GM12891 (cell line): ENCODE measurements around the gene CREB3L1.
A peak's percentile ranks its signal among the peaks of the same experiment; 100 is the strongest.
"Not testable (repeated sequence)": the region's sequence is repeated elsewhere in the genome, so short reads cannot be mapped to it uniquely, and the experiment has no call there.

ENCODE experiments used
- DNase-seq: peaks from one replicate; pipeline ENCODE4 v3.0.0; 2011; ENCODE audit warnings: low spot score; ENCODE audit not compliant: insufficient read length
- FAIRE-seq: peaks from 2 replicates; lab custom pipeline; 2011; peaks lifted over from hg19 to GRCh38; lab: Jason Lieb, UNC
- PAX5 ChIP-seq: IDR thresholded peaks from 2 replicates; pipeline ENCODE4 v1.6.1; 2011; ENCODE audit warnings: low read length, moderate library complexity, mild to moderate bottlenecking; ENCODE audit not compliant: insufficient read depth, severe bottlenecking
- POLR2A ChIP-seq: IDR thresholded peaks from 2 replicates; pipeline ENCODE4 v1.6.1; 2011; ENCODE audit warnings: low read depth, low read length, control low read depth
- POLR2AphosphoS5 ChIP-seq: IDR thresholded peaks from 2 replicates; pipeline ENCODE4 v1.6.1; 2011; ENCODE audit warnings: low read depth, low read length, control low read depth
- POU2F2 ChIP-seq: IDR thresholded peaks from 2 replicates; pipeline ENCODE4 v1.6.1; 2011; ENCODE audit warnings: low read depth, mild to moderate bottlenecking, control low read depth, low read length, moderate library complexity
- SPI1 ChIP-seq: IDR thresholded peaks from 2 replicates; pipeline ENCODE4 v1.6.1; 2011; ENCODE audit warnings: low read depth, low read length, control low read depth
- TAF1 ChIP-seq: IDR thresholded peaks from 2 replicates; pipeline ENCODE4 v1.6.1; 2011; ENCODE audit warnings: low read depth, low read length, control low read depth

CREB3L1 gene

DNA sequence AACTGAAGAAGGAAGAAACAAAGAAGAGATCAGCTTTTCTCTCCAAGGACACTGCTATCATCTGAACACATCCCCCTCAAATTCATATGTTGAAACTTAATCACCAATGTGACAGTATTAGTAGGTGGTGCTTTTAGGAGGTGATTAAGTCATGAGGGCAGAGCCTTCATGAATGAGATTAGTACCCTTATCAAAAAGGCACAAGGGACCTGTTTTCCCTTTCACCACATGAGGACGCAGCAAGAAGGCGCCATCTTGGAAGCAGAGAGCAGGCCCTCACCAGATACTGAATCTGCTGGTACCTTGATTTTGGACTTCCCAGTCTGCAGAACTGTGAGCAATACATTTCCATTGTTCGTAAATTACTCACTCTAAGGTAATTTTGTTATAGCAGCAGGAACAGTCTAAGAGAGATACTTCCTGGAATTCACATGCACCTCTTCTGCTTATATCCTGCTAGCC lies 20.9 kb upstream of the CREB3L1 start:
- DNase-seq (no peak), FAIRE-seq (no peak)
- TF ChIP-seq SPI1 (no peak), POLR2A (no peak), TAF1 (no peak), POLR2AphosphoS5 (no peak), POU2F2 (no peak), PAX5 (no peak)

DNA sequence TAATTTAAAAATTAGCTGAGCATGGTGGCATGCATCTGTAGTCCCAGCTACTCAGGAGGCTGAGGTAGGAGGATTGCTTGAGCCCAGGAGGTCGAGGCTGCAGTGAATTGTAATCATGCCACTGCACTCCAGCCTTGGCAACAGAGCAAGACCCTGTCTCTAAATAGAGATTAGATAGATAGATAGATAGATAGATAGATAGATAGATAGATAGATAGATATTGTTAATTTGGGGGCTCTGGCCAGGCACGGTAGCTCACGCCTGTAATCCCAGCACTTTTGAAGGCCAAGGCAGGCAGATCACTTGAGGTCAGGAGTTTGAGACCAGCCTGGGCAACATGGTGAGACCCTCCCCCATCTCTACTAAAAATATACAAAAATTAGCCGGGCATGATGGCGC lies 18.1 kb upstream of the CREB3L1 start:
- FAIRE-seq, DNase-seq: not testable (repeated sequence)

DNA sequence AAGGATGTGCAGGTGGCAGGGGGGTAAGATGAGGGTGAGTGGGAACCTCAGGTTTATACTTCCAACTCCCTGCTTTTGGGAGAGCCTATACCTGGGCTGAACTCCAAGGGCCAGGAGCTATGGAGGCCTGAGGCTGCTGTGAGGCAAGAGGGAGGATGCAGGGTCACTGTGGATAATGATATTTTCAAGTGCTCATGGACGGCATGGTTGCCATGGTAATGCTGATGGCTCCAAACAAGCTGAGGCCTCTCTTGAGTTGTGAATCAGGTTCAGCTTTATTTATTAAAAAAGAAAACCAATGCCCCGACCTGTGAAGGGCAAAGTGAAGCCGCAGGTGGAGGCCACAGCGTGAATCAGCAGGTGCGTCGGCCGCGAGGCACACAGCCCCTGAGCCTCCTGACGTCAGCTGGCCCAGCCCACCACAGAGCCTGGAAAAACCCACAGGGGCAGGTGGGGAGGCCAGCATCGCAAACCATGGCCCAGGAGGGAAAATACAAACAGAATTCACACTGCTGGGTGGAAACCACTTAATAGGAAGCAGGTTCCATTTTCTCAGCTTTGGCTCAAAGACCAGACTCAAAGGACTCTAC lies 17.4 kb upstream of the CREB3L1 start:
- no peak for DNase-seq
- no peak for FAIRE-seq
- TF ChIP-seq TAF1 (no peak), POU2F2 (no peak), PAX5 (no peak), SPI1 (no peak), POLR2AphosphoS5 (no peak), POLR2A (no peak)

DNA sequence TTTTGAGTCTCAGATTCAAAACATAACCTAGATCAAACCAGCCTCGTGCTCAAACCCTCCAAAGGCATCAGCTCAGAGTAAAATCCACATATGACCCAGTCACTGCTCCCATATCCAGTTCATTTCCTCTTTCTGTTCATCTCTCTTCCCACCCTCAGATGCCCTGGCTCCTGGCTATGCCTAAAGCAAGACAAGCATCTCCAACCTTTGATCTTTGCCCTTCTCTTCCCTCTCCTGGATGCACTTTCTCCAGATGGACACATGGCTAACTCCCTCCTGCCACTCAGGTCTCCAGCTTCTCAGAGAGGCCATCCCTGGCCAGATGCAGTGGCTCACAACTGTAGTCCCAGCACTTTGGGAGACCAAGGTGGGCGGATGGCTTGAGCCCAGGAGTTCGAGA lies 14.3 kb upstream of the CREB3L1 start:
- no peak for FAIRE-seq
- TF ChIP-seq SPI1 (0 out of 2 replicates have a peak, but pooled peaks have one; percentile 10), POLR2A (no peak), POLR2AphosphoS5 (no peak), POU2F2 (no peak)

DNA sequence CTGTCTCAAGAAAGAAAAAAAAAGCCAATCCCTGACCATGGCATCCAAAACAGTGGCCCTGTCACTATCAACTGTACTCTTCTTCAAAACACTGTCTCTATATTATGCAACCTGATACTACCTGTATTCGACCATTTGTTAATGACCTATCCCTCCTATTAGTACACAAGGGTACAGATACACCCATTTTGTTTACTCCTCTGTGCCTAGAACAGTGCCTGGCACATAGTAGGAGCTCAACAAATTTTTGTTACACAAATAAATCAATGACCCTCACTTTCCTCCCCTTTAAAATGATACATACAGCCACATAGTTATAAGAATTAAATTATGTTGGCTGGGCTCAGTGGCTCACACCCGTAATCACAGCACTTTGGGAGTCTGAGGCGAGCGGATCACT lies 13.4 kb upstream of the CREB3L1 start:
- DNase-seq (no peak), FAIRE-seq (no peak)
- TF ChIP-seq SPI1 (no peak), POLR2A (no peak), TAF1 (no peak), POU2F2 (no peak), POLR2AphosphoS5 (no peak), PAX5 (no peak)

More for the DNA sequence above, 14.3 kb upstream of the CREB3L1 start:
- DNase-seq = no peak

DNA sequence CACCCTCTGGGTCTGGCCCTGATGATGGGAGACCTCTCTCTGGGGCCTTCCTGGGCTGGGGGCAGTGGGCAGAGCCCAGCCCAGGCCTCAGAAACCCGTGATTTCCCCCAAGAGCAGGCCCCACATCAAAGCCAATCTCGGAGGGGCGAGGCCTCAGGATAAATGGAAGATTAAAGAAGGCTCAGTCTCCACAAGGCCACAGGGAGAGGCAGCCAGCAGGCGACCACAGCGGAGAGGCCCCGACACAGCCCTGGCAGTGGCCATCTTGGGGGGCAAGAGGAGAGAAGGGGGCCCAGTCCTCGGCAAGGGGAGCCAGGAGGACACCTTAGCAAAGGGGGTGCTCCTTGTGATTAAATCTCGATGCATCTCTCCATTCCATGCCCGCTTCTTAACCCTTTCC lies 12.5 kb upstream of the CREB3L1 start:
- DNase-seq = no peak
- TF ChIP-seq POLR2A = no peak
- no peak for TF ChIP-seq SPI1
- TF ChIP-seq POLR2AphosphoS5 = no peak
- no peak for TF ChIP-seq POU2F2
- no peak for TF ChIP-seq TAF1
- TF ChIP-seq PAX5 = no peak
- FAIRE-seq = no peak

DNA sequence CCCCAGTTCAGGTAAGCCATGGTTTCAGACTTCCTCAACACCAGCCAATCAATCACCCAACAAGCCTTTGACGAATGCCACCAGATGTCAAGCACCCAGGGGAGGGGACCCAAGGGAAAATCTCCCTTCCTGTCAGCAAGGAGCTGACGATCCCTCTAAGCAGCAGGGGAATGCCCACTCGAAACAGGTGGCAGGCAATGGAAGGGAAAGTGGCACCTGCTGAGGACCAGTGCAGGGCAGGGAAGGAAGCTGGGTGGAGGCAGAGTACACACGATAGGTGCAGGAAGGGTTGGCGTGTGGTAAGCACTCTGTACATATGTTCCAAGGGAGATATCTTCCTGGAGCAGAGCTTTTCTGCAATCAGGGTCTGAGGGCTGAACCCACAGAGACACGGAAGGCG lies 11.7 kb upstream of the CREB3L1 start:
- no peak for FAIRE-seq
- DNase-seq = no peak
- TF ChIP-seq POLR2A (no peak), POU2F2 (no peak), POLR2AphosphoS5 (no peak), TAF1 (no peak), PAX5 (no peak), SPI1 (no peak)

DNA sequence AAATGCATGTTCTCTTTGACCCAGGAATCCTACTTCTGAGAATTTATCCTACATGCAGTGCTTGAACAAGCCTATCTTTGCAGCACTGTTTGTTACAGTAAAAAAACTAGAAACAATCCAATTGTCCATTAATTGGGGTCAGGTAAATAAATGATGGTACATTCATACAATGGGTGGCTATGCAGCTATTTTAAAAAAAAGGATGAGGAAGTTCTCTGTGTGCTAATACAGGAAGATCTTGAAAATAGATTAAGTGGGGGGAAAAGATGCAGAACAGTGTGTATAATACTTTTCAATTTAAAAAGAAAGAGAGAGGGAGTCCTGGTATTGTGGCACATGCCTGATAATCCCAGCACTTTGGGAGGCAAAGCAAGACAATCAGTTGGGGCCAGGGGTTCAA lies 9.5 kb upstream of the CREB3L1 start:
- TF ChIP-seq TAF1 (no peak), POU2F2 (no peak), SPI1 (no peak), PAX5 (no peak), POLR2A (no peak), POLR2AphosphoS5 (no peak)
- DNase-seq = no peak
- FAIRE-seq = no peak

DNA sequence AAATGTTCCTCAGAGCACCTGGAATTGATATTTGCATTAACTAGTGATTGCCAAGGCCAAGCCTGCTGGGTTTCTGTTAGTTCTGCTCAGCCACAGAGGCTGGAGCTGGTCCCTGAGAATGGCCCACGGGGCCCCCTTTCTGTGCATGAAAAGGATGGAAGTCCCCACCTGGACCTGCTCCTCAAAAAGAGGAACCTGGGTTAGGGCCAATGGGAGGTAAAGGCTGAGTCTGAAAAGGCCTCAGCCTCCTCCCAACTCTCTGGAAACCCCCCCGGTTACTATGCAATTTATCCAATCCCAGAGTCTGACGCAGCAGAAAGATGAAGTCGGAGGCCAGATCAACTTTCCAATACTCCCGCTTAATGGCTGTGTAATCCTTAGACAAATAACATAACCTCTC lies 6.8 kb upstream of the CREB3L1 start:
- no peak for DNase-seq
- no peak for TF ChIP-seq TAF1
- TF ChIP-seq PAX5 = no peak
- peak; percentile 86 for TF ChIP-seq SPI1
- no peak for FAIRE-seq

DNA sequence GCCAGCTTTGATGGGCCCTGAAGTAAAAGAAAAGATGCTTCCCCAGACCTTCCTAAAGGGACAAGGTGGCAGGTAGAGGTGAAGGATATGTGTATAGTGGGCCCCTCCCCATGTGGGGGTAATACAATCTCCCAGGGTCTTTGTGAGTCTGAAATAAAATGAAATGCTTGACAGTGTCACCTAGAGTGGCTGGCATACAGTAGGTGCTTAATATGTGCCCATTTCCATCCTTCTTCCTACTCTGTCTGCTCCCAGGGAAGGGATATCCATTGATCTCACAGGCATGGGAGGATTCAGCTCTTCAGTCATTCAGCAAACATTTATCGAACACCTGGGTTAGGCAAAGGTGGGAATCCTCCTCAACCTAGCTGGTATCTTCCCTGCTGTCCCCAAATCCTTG lies 6.1 kb upstream of the CREB3L1 start:
- TF ChIP-seq POLR2A (no peak), TAF1 (no peak), PAX5 (no peak), POU2F2 (no peak), SPI1 (no peak), POLR2AphosphoS5 (no peak)
- FAIRE-seq = no peak
- DNase-seq = no peak
